NB4 (cell line): Measurements from ENCODE around the gene DLG2.

ENCODE experiments used
- MAX ChIP-seq: IDR thresholded peaks from 2 replicates; pipeline ENCODE4 v1.6.1; 2011; ENCODE audit warnings: low read depth, low read length
- MYC ChIP-seq: IDR thresholded peaks from 2 replicates; pipeline ENCODE4 v1.6.1; 2011; ENCODE audit warnings: low read depth, low read length
- POLR2A ChIP-seq: IDR thresholded peaks from 2 replicates; pipeline ENCODE4 v1.6.1; 2011; ENCODE audit warnings: mild to moderate bottlenecking; ENCODE audit not compliant: insufficient read length; ENCODE audit errors: extremely low read depth
- TF ChIP-seq, protein P1 (sequence below): IDR thresholded peaks from one replicate; pipeline ENCODE4 v1.5.1; 2012; ENCODE audit warnings: low read depth, low read length

DNA sequence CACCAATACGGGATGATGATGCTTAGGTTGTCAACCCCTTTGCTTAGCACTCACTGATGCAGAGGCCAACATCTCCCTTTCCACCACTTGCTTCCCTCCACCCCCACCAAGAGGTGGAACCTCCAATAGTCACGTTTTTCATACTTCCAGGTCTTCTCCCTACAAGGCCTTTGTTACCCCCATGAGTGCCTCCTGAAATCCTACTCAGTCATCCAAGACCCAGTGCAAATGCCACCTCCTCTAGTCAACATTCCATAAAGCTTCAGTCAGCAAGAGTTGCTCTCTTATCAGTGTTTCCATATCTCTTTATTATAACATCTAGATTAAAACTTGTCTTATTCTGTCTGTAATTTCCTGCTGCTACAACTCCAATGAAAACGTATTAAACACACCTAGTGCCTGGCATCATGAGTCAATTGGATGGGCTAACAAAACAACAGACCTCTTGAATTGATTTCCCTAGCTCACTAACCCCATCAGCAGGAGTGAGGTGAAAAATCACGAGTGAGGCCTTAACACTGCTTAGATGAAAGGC is 1970.3 kb downstream of the DLG2 start:
- TF ChIP-seq, protein P1, sequence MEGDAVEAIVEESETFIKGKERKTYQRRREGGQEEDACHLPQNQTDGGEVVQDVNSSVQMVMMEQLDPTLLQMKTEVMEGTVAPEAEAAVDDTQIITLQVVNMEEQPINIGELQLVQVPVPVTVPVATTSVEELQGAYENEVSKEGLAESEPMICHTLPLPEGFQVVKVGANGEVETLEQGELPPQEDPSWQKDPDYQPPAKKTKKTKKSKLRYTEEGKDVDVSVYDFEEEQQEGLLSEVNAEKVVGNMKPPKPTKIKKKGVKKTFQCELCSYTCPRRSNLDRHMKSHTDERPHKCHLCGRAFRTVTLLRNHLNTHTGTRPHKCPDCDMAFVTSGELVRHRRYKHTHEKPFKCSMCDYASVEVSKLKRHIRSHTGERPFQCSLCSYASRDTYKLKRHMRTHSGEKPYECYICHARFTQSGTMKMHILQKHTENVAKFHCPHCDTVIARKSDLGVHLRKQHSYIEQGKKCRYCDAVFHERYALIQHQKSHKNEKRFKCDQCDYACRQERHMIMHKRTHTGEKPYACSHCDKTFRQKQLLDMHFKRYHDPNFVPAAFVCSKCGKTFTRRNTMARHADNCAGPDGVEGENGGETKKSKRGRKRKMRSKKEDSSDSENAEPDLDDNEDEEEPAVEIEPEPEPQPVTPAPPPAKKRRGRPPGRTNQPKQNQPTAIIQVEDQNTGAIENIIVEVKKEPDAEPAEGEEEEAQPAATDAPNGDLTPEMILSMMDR = no peak
- TF ChIP-seq POLR2A (no peak), MAX (no peak), MYC (no peak)
